NCI-H128 (cell line): Measurements from ENCODE around the gene INSIG2.
"Not testable (repeated sequence)": the region's sequence is repeated elsewhere in the genome, so short reads cannot be mapped to it uniquely, and the experiment has no call there.

Experiments
- DNase-seq: peaks from one replicate; lab custom pipeline; 2025; ENCODE audit not compliant: unreplicated experiment; lab: John Stamatoyannopoulos, UW

Gene INSIG2

GRCh38 chr2:118059919-118060478, 28.3 kb upstream of the INSIG2 start:
- no peak for DNase-seq

- no peak for DNase-seq
Measured at GRCh38 chr2:118061135-118061955, 26.9 kb upstream of the INSIG2 start.

GRCh38 chr2:118062048-118062447, 26.2 kb upstream of the INSIG2 start:
- DNase-seq: no peak

GRCh38 chr2:118062669-118063068, 25.6 kb upstream of the INSIG2 start:
- no peak for DNase-seq

GRCh38 chr2:118065015-118065706, 23.1 kb upstream of the INSIG2 start:
- DNase-seq: no peak

- DNase-seq: no peak
Measured at GRCh38 chr2:118065921-118066511, 22.3 kb upstream of the INSIG2 start.

GRCh38 chr2:118077636-118078247, 10.5 kb upstream of the INSIG2 start:
- DNase-seq: no peak

- DNase-seq: no peak
Measured at GRCh38 chr2:118078734-118079133, 9.5 kb upstream of the INSIG2 start.

GRCh38 chr2:118084491-118085089, 3.7 kb upstream of the INSIG2 start:
- no peak for DNase-seq

GRCh38 chr2:118085173-118086023, 2.9 kb upstream of the INSIG2 start:
- no peak for DNase-seq

- no peak for DNase-seq
Measured at GRCh38 chr2:118086024-118086633, 2.1 kb upstream of the INSIG2 start.

GRCh38 chr2:118089139-118089800, 999 bp downstream of the INSIG2 start:
- no peak for DNase-seq

GRCh38 chr2:118090387-118091139, 2.3 kb downstream of the INSIG2 start:
- no peak for DNase-seq

GRCh38 chr2:118091140-118091478, 2.8 kb downstream of the INSIG2 start:
- no peak for DNase-seq

GRCh38 chr2:118091631-118092030, 3.4 kb downstream of the INSIG2 start:
- DNase-seq: no peak

- not testable (repeated sequence) for DNase-seq
Measured at GRCh38 chr2:118094102-118094501, 5.8 kb downstream of the INSIG2 start.

GRCh38 chr2:118094503-118094902, 6.2 kb downstream of the INSIG2 start:
- DNase-seq: no peak

GRCh38 chr2:118095610-118096009, 7.3 kb downstream of the INSIG2 start:
- no peak for DNase-seq
